Activated T-helper 1 cell treated with anti-CD3 and anti-CD28 coated beads, Interleukin-12 subunit alpha, Interleukin-12 subunit beta, Interleukin-2, Interleukin-4 antibody, amounts not matched to agents 30 ng/mL and 10 ng/mL and 1 ng/mL, durations not matched to agents 14 hours and 24 hours and 36 hours (primary cell): Measurements from ENCODE around the gene IFT88. TPM values are rescaled to one million over a fixed set of nuclear protein-coding genes. Genes with fewer than 3 reads are reported as not detected.

Experiments used
- DNase-seq: peaks from one replicate; pipeline ENCODE4 v3.0.0; 2021; ENCODE audit warnings: low spot score
- H3K27ac Mint-ChIP-seq: one replicate; pipeline ENCODE4 v1.8.0; 2021; ENCODE audit warnings: mild to moderate bottlenecking, mixed read lengths
- H3K27me3 Mint-ChIP-seq: one replicate; pipeline ENCODE4 v1.8.0; 2022; ENCODE audit warnings: mild to moderate bottlenecking, moderate library complexity, mixed read lengths; ENCODE audit not compliant: insufficient read depth
- H3K36me3 Mint-ChIP-seq: one replicate; pipeline ENCODE4 v1.8.0; 2021; ENCODE audit warnings: low read depth, mixed read lengths
- H3K4me1 Mint-ChIP-seq: one replicate; pipeline ENCODE4 v1.8.0; 2021; ENCODE audit warnings: low read depth, mixed read lengths
- H3K4me3 Mint-ChIP-seq: one replicate; pipeline ENCODE4 v1.8.0; 2021; ENCODE audit warnings: mild to moderate bottlenecking, moderate library complexity, mixed read lengths
- H3K9me3 Mint-ChIP-seq: one replicate; pipeline ENCODE4 v1.8.0; 2021; ENCODE audit warnings: mixed read lengths
- intact Hi-C: fragments of 100-400 bp; cut with micrococcal nuclease; formaldehyde crosslinking; loops from one replicate; pipeline ENCODE4 v1.15.1; 2024
- total RNA-seq: library from RNA; stranded (reverse); gene quantifications from 2 replicates; pipeline ENCODE4 v1.2.3, GENCODE V29; 2022

The IFT88 gene
- total RNA-seq, 1 donor from 2014 or later, result 1.5 TPM

DNA sequence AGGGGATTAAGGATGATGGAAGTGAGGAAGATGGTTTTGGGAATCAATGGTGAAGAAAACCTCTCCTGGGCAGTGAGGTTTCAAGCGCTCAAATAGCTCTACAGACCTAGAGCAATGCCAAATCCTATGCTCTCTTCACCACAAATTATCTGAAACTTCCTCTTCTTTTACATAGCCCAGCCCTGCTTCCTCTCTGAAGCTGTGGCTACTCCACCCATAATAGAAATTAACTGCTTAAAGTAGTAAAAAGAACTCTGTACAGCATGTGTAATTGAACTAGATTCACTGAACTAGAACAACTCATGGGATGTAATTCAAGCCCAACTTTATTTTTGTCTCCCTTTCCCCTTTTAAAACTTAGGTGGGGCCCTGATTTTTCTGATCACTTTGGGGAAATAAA is 20.4 kb upstream of the IFT88 start:
- H3K36me3 Mint-ChIP-seq, result no peaks in the 10 kb centered on the region
- peaks cover 6% of the 10 kb centered on the region for H3K27me3 Mint-ChIP-seq
- no peaks in the 10 kb centered on the region for H3K9me3 Mint-ChIP-seq
- no peaks in the 10 kb centered on the region for H3K4me1 Mint-ChIP-seq
- no peak for DNase-seq
- no peak overlapping the region for H3K4me3 Mint-ChIP-seq
- intact Hi-C loops, result no loop called here
- no peak overlapping the region for H3K27ac Mint-ChIP-seq

GRCh38 chr13:20547479-20547908 is 19.5 kb upstream of the IFT88 start:
- Mint-ChIP-seq H3K9me3 (no peaks in the 10 kb centered on the region), H3K27me3 (peaks cover 6% of the 10 kb centered on the region)
- intact Hi-C loops, result no loop called here

GRCh38 chr13:20550799-20551198 is 16.2 kb upstream of the IFT88 start:
- no peak for DNase-seq
- Mint-ChIP-seq H3K27ac (no peak overlapping the region), H3K27me3 (peaks cover 6% of the 10 kb centered on the region), H3K9me3 (no peaks in the 10 kb centered on the region), H3K4me1 (no peaks in the 10 kb centered on the region), H3K36me3 (no peaks in the 10 kb centered on the region), H3K4me3 (no peak overlapping the region)
- intact Hi-C loops, result loop anchor here (5.0 kb wide), 1 partner anchor 53 kb away; no protein-coding TSS in a partner anchor

More at GRCh38 chr13:20547479-20547908, 19.5 kb upstream of the IFT88 start:
- Mint-ChIP-seq H3K27ac (no peak overlapping the region), H3K36me3 (no peaks in the 10 kb centered on the region), H3K4me1 (no peaks in the 10 kb centered on the region), H3K4me3 (no peak overlapping the region)
- DNase-seq, result no peak

DNA sequence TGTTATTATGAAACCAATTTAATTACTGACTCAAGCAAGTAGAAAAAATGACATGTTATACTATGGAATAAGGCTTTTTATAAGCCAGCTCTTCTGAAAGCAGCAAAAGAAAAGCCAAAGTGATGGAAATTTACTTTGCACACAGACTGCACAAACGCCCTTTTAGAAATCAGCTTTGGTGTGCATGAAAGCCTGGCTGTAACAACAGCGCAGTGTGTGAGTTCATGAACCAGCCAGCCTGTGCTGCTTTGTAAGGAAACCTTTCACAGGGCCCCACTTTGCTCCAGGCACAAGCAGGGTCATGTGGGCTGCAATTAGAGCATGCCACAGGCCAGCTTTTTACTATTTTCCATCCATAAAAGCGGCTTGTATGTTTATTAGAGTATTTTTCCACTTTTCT is 13.6 kb upstream of the IFT88 start:
- H3K36me3 Mint-ChIP-seq, result no peaks in the 10 kb centered on the region
- H3K27me3 Mint-ChIP-seq, result no peaks in the 10 kb centered on the region
- no peaks in the 10 kb centered on the region for H3K4me1 Mint-ChIP-seq
- H3K9me3 Mint-ChIP-seq, result no peaks in the 10 kb centered on the region
- H3K4me3 Mint-ChIP-seq, result no peak overlapping the region
- intact Hi-C loops, result loop anchor here (5.0 kb wide), 1 partner anchor 56 kb away; no protein-coding TSS in a partner anchor
- no peak overlapping the region for H3K27ac Mint-ChIP-seq
- no peak for DNase-seq

- Mint-ChIP-seq H3K4me1 (no peaks in the 10 kb centered on the region), H3K4me3 (no peak overlapping the region), H3K9me3 (no peaks in the 10 kb centered on the region), H3K27me3 (no peaks in the 10 kb centered on the region), H3K36me3 (no peaks in the 10 kb centered on the region), H3K27ac (no peak overlapping the region)
- no peak for DNase-seq
- intact Hi-C loops, result no loop called here
Observed at GRCh38 chr13:20558982-20559381, 8.0 kb upstream of the IFT88 start.

DNA sequence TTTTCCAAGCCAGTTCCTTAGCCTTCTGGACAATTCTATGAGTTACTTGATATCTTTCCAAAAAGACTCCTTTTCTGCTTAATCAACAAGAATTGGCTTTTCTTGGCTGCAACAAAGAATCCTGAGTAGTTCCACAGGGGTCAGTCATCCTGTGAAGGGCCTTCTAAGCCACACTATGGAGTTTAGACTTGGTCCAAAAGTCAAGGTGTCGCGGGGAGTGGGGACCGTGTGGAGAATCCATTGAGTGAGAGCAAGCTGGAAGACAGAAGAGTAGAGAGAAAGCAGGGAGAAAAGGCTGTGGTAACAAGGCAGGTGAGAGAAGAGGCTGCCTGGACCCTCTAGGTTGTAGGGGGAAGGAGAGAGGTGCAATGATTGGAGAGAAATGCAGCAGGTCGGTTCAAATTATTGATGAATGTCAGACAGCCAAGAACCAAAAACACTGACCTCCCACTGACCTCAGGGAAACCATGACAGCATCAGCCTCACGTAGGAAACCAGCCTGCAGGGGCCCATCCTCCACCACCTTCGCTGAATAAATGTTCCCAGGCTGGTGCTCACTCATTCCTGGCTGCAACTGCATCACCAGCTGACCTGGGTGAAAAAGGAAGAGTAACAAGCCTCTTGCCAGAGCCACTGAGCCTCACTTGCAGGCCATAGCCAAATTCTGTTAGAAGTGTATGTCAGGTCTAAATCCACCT is 7.1 kb upstream of the IFT88 start:
- Mint-ChIP-seq H3K36me3 (peaks cover 2% of the 10 kb centered on the region), H3K4me1 (no peaks in the 10 kb centered on the region), H3K27ac (no peak overlapping the region), H3K27me3 (no peaks in the 10 kb centered on the region), H3K9me3 (no peaks in the 10 kb centered on the region), H3K4me3 (no peak overlapping the region)
- intact Hi-C loops, result loop anchor here (10.0 kb wide), 1 partner anchor 605 kb away; the partner anchor contains the start of gene ZMYM2
- DNase-seq, result no peak

- Mint-ChIP-seq H3K9me3 (peaks cover 5% of the 10 kb centered on the region), H3K27me3 (no peaks in the 10 kb centered on the region), H3K36me3 (peaks cover 2% of the 10 kb centered on the region), H3K4me3 (no peak overlapping the region), H3K27ac (no peak overlapping the region), H3K4me1 (peaks cover 7% of the 10 kb centered on the region)
- no peak for DNase-seq
- intact Hi-C loops, result loop anchor here (10.0 kb wide), 1 partner anchor 607 kb away; the partner anchor contains the start of gene ZMYM2
Observed at GRCh38 chr13:20561741-20562140, 5.2 kb upstream of the IFT88 start.

GRCh38 chr13:20565115-20565736 is 1.7 kb upstream of the IFT88 start:
- peak overlapping the region; percentile 27 for H3K4me3 Mint-ChIP-seq
- H3K9me3 Mint-ChIP-seq, result peaks cover 5% of the 10 kb centered on the region
- peaks cover 2% of the 10 kb centered on the region for H3K36me3 Mint-ChIP-seq
- H3K27me3 Mint-ChIP-seq, result no peaks in the 10 kb centered on the region
- DNase-seq, result no peak
- intact Hi-C loops, result loop anchor here (5.0 to 10.0 kb wide), 2 partner anchors 368 to 610 kb away; partner anchors contain the start of gene ZMYM2
- H3K4me1 Mint-ChIP-seq, result peaks cover 19% of the 10 kb centered on the region
- no peak overlapping the region for H3K27ac Mint-ChIP-seq

DNA sequence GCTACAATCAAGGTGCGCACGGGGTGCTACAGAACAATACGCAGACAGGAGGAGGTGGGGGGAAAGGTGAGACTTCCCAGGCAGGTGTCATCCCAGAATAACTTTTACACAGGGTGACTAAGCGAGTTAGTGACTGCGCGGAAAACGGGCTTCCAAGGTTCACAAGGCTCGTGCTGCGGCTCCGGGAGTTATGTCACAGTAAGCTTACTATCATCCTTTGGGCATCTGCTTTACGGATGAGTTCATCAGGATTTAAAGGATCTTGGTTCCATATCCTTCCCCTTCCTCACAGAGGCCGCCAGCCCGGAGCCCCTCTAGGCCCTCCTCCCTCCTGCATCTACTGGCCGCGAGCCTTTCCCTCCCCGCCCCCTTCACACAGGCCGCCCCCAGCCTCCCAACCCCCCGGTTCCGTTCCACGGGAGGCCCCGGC is 474 bp upstream of the IFT88 start:
- intact Hi-C loops, result loop anchor here (2.0 to 10.0 kb wide), 5 partner anchors 136 to 612 kb away; partner anchors contain the start of genes IL17D, XPO4 and ZMYM2
- DNase-seq, result no peak
- peaks cover 5% of the 10 kb centered on the region for H3K9me3 Mint-ChIP-seq
- H3K4me3 Mint-ChIP-seq, result peak overlapping the region; percentile 88
- H3K4me1 Mint-ChIP-seq, result peaks cover 20% of the 10 kb centered on the region
- H3K36me3 Mint-ChIP-seq, result peaks cover 2% of the 10 kb centered on the region
- no peaks in the 10 kb centered on the region for H3K27me3 Mint-ChIP-seq
- peak overlapping the region; percentile 71 for H3K27ac Mint-ChIP-seq

DNA sequence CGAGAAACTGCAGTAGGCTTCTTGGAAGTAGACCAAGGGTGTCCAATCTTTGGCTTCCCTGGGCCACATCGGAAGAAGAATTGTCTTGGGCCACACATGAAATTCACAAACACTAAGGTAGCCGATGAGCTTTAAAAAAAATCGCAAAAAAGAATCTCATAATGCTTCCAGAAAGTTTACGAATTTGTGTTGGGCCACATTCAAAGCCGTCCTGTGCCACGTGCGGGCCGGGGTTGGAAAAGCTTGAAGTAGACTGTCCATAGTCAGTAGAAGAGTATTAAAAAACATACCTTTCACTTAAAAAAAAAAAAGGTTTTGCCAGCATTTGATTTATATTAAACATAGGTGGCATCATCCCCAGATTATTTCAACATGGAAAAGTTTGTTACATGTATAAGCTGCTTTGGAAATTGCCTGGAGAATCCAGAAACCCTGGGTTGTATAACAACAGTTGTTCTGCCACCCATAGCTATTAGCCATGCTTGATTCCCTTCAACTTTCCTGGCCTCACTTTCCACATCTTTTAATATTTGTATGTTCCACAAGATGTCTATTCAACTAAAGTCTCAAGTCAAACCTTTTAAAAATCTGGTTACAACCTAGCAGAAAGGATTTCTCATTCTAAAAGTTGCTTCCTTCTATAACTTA is 1.0 kb downstream of the IFT88 start:
- H3K27me3 Mint-ChIP-seq, result no peaks in the 10 kb centered on the region
- intact Hi-C loops, result loop anchor here (1.0 to 10.0 kb wide), 7 partner anchors 42 to 613 kb away; partner anchors contain the start of genes EEF1AKMT1, IL17D, XPO4 and ZMYM2
- peaks cover 5% of the 10 kb centered on the region for H3K9me3 Mint-ChIP-seq
- peaks cover 27% of the 10 kb centered on the region for H3K4me1 Mint-ChIP-seq
- no peak for DNase-seq
- peak overlapping the region; percentile 88 for H3K4me3 Mint-ChIP-seq
- H3K27ac Mint-ChIP-seq, result peak overlapping the region; percentile 88
- H3K36me3 Mint-ChIP-seq, result peaks cover 4% of the 10 kb centered on the region

- Mint-ChIP-seq H3K36me3 (peaks cover 1% of the 10 kb centered on the region), H3K27me3 (no peaks in the 10 kb centered on the region), H3K4me1 (peaks cover 27% of the 10 kb centered on the region), H3K4me3 (no peak overlapping the region), H3K27ac (no peak overlapping the region), H3K9me3 (no peaks in the 10 kb centered on the region)
- DNase-seq, result no peak
- intact Hi-C loops, result no loop called here
Observed at GRCh38 chr13:20570517-20570916, 3.6 kb downstream of the IFT88 start.

GRCh38 chr13:20571676-20572075 is 4.7 kb downstream of the IFT88 start:
- Mint-ChIP-seq H3K4me1 (peaks cover 20% of the 10 kb centered on the region), H3K9me3 (no peaks in the 10 kb centered on the region), H3K4me3 (no peak overlapping the region), H3K27me3 (no peaks in the 10 kb centered on the region), H3K36me3 (peaks cover 1% of the 10 kb centered on the region), H3K27ac (no peak overlapping the region)
- intact Hi-C loops, result no loop called here
- no peak for DNase-seq

DNA sequence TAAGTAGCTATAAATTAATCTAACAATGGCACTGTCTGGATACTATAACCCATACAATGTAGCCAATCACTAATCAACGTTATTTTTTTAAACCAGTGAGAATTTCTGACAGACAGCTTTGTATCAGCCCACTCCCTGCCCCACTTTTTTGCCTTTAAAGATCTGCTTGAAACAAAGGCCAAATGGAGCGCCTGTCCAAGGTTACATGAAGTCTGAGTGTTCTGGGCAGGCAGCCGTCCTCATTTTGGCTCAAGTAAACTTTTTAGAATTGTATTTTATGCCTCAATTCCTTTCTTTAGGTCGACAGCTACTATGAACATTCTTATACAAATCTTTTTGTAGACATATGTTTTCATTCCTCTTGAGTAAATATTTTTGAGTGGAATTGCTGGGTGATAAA is 6.2 kb downstream of the IFT88 start:
- Mint-ChIP-seq H3K9me3 (no peaks in the 10 kb centered on the region), H3K36me3 (peaks cover 4% of the 10 kb centered on the region), H3K27me3 (no peaks in the 10 kb centered on the region), H3K4me3 (no peak overlapping the region), H3K27ac (no peak overlapping the region), H3K4me1 (peaks cover 11% of the 10 kb centered on the region)
- no peak for DNase-seq
- intact Hi-C loops, result no loop called here
